ENCODE measurements around the gene WNT1. TPM values are rescaled to one million over a fixed set of nuclear protein-coding genes. Genes with fewer than 3 reads are reported as not detected.
A peak's percentile ranks its signal among the peaks of the same experiment; 100 is the strongest.

WNT1 gene
- total RNA-seq, 1 donor from 2014 or later = not detected

DNA sequence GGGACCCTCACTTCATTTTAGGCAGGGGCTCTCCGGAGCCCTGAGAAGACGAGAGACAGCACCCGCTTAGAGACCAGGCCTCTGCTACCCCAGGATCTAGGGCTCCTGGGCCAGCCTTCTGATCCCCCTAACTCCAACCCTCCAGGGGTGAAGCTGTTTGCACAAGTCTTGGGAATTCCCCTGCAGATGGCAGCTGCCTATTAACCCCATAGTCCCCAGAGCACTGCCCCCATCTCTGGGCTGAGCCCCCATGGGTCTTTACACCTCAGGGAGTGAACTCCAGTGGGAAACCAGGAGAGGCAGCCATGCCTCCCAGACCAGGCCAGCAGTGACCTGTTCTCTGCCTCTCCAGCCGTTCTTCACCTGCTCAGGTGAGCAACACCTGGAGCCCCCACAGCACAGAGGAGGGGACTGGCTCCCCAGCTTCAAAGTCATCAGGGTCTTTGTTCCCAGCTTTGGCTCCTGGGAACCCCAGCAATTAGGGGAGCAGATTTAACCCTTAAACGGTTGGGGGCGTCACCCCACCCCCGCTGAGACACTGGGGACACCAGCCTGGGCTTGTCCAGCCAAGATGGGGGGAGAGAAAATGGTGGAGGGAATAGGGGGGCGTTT is 8.9 kb upstream of the WNT1 start:
- Histone ChIP-seq H3K27me3 (ENCODE audit: control insufficient read depth, insufficient read depth, low read length) (peaks cover 31% of the 10 kb centered on the region), H3K4me3 (ENCODE audit: low read depth, low read length) (no peak overlapping the region), H3K36me3 (ENCODE audit: control insufficient read depth, insufficient read depth, low read length) (no peaks in the 10 kb centered on the region)
- FAIRE-seq = no peak
- no peak for DNase-seq (ENCODE audit: low read depth)
- TF ChIP-seq, protein P1, sequence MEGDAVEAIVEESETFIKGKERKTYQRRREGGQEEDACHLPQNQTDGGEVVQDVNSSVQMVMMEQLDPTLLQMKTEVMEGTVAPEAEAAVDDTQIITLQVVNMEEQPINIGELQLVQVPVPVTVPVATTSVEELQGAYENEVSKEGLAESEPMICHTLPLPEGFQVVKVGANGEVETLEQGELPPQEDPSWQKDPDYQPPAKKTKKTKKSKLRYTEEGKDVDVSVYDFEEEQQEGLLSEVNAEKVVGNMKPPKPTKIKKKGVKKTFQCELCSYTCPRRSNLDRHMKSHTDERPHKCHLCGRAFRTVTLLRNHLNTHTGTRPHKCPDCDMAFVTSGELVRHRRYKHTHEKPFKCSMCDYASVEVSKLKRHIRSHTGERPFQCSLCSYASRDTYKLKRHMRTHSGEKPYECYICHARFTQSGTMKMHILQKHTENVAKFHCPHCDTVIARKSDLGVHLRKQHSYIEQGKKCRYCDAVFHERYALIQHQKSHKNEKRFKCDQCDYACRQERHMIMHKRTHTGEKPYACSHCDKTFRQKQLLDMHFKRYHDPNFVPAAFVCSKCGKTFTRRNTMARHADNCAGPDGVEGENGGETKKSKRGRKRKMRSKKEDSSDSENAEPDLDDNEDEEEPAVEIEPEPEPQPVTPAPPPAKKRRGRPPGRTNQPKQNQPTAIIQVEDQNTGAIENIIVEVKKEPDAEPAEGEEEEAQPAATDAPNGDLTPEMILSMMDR (IDR thresholded peaks at IDR 0.05; ENCODE audit: insufficient read depth, low read length, severe bottlenecking) = no peak

DNA sequence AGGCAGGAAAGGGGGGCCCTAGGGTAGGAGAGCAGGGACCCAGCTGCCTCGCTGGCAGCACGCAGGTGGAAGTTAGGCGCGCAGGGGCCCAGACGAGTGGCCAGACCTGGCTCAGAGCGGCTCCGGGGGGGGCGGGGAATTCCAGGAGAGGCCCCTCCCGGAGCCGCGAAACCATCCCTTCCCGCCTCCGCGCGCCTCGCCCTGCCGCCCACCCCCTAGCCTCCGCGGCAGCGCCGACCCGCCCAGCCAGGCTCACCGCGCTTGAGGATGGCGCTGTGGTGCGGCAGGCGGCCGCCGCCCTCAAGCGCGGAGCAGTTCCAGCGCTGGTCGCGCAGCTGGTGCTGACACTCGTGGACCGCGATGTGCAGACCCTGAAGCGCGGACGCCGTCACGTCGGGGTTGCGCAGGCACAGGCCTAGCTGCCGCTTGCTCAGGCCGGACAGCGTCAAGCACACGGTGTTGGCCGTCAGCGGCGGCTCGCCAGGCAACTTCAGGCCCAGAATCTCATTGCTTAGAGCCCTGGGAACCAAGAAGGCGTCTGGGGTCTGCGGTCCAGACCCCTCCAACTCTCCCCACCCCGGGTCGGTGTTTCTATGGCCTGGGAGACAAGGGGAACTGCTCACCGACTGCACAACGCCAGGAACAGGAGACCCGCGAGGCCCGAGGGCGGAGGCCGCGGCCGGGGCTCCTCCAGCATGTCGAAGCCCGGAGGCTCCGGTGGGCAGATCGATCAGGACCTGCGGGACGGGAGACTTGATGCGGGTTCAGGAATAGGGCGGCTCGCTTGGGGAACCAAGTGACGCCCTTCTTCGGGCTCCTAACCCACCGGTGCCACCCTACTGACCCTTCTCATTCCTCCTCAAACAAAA is 8.1 kb upstream of the WNT1 start:
- H3K36me3 ChIP-seq (ENCODE audit: control insufficient read depth, insufficient read depth, low read length) = no peaks in the 10 kb centered on the region
- H3K4me3 ChIP-seq (ENCODE audit: low read depth, low read length) = peak overlapping the region; percentile 16
- TF ChIP-seq, protein P1 (IDR thresholded peaks at IDR 0.05; ENCODE audit: insufficient read depth, low read length, severe bottlenecking) = peak; percentile 13
- H3K27me3 ChIP-seq (ENCODE audit: control insufficient read depth, insufficient read depth, low read length) = peaks cover 33% of the 10 kb centered on the region
- FAIRE-seq (no peak), DNase-seq (ENCODE audit: low read depth) (no peak)

DNA sequence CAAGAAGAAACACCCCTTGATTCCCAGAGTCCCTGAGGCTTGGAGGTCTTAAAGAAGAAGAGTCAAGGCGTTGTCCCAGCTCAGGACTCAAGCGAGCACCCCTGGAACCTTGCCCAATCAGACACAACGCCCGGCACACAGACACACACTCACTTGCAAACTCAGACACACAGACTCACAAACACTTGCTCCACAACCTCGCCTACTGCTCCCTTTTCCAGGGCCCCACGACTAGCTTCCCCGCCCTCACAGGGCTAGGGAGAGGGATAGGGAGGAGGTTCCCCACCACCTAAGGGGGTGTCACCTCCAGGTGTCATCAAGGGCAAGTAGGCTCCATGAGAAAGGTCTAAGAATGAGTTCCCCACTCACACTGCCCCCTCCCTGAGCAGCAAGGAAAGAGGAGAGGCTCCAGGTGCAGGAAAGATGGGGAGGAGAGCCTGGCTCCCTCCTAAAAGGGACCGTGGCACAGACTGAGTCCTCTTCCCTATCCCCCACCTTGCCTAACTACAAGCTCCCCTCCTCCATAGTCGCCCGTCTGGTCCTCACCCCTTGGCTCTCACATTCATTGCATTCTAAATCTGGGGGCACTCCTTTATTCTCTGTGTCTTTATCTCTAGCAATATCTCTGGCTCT is 7.3 kb upstream of the WNT1 start:
- DNase-seq (ENCODE audit: low read depth) (no peak), FAIRE-seq (no peak)
- Histone ChIP-seq H3K27me3 (ENCODE audit: control insufficient read depth, insufficient read depth, low read length) (peaks cover 33% of the 10 kb centered on the region), H3K36me3 (ENCODE audit: control insufficient read depth, insufficient read depth, low read length) (no peaks in the 10 kb centered on the region), H3K4me3 (ENCODE audit: low read depth, low read length) (no peak overlapping the region)
- TF ChIP-seq, protein P1 (IDR thresholded peaks at IDR 0.05; ENCODE audit: insufficient read depth, low read length, severe bottlenecking) = no peak

DNA sequence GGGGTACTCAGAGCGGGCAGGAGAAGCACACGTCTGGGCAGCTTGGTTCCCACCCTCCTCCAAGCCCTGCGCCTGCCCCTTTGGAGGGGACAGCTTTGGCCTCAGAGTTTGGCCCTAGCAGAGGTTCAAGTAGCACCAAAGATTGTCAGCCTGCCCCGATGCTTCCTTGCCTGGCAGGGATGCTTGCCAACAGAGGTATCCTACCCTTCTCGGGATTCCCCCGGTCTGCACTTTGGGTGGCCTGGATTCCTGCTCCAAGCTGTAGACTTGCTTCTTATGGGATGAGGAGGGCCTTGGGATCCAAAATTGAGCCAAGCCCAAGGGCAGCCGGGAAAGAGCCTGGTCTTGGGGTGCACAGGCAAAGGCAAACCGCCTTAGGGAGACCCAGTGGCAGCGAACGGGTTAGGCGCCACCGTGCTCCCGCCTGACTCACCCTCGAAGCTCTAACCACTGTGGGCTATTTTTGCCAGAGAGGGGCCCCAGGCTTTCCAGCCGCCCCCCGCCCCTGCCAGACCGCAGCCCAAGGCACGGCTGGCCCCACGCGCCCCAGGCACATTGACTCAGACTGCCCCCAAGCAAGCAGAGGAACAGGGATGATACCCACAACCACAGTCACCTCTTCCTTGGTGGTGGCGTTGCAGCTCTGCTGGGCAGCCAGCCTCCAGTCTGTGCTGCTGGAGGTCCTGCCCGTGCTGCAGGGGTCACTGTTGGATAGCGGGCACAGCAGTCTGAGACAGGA is 5.7 kb upstream of the WNT1 start:
- DNase-seq (ENCODE audit: low read depth) (no peak), FAIRE-seq (no peak)
- peaks cover 41% of the 10 kb centered on the region for H3K27me3 ChIP-seq (ENCODE audit: control insufficient read depth, insufficient read depth, low read length)
- H3K36me3 ChIP-seq (ENCODE audit: control insufficient read depth, insufficient read depth, low read length) = no peaks in the 10 kb centered on the region
- no peak overlapping the region for H3K4me3 ChIP-seq (ENCODE audit: low read depth, low read length)
- TF ChIP-seq, protein P1 (IDR thresholded peaks at IDR 0.05; ENCODE audit: insufficient read depth, low read length, severe bottlenecking) = no peak

DNA sequence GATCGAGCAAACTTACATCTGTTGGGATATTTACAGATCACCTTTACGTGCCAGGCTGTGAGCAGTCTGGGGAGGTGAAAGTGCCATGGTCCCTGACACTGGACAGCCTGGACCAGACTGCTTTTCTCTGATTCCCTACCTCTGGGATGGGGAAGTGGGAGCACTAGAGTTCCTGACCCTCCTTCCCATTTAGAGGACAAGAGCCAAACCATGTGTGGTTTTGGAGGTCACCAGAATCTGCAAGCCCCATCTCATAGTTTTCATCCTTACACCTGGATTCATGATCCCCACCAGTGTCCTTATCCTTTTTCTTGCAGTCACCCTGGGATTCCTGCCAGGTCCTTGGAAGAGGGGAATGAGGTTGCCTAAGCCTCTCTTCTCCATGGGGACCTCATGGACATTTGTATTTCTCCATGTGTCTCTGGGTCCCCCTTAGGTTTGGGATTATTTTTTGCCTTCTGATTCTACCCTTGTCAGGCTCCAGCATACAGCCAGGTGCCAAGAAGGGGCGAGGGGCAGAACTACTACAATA is 5.1 kb upstream of the WNT1 start:
- Histone ChIP-seq H3K4me3 (ENCODE audit: low read depth, low read length) (no peak overlapping the region), H3K36me3 (ENCODE audit: control insufficient read depth, insufficient read depth, low read length) (no peaks in the 10 kb centered on the region), H3K27me3 (ENCODE audit: control insufficient read depth, insufficient read depth, low read length) (peaks cover 46% of the 10 kb centered on the region)
- TF ChIP-seq, protein P1 (IDR thresholded peaks at IDR 0.05; ENCODE audit: insufficient read depth, low read length, severe bottlenecking) = no peak
- no peak for FAIRE-seq
- no peak for DNase-seq (ENCODE audit: low read depth)

Data from bronchial epithelial cell (primary cell).